ENCODE measurements around the gene NOTCH1.

NOTCH1 gene

GRCh38 chr9:136482046-136482792 is 63.6 kb downstream of the NOTCH1 start:
- no peak for DNase-seq

- no peak for DNase-seq
Measured at GRCh38 chr9:136481558-136481957, 64.3 kb downstream of the NOTCH1 start.

GRCh38 chr9:136476369-136477150 is 69.3 kb downstream of the NOTCH1 start:
- DNase-seq, result no peak

GRCh38 chr9:136474974-136475865 is 70.6 kb downstream of the NOTCH1 start:
- DNase-seq, result no peak

- DNase-seq, result no peak
Measured at GRCh38 chr9:136474021-136474640, 71.7 kb downstream of the NOTCH1 start.

- DNase-seq, result no peak
Measured at GRCh38 chr9:136473354-136473721, 72.5 kb downstream of the NOTCH1 start.

- no peak for DNase-seq
Measured at GRCh38 chr9:136472640-136473353, 73.1 kb downstream of the NOTCH1 start.

GRCh38 chr9:136471802-136472487 is 73.9 kb downstream of the NOTCH1 start:
- DNase-seq, result no peak

- DNase-seq, result no peak
Measured at GRCh38 chr9:136470792-136471469, 74.9 kb downstream of the NOTCH1 start.

GRCh38 chr9:136470356-136470755 is 75.5 kb downstream of the NOTCH1 start:
- no peak for DNase-seq

GRCh38 chr9:136467766-136468165 is 78.1 kb downstream of the NOTCH1 start:
- DNase-seq, result no peak

- no peak for DNase-seq
Measured at GRCh38 chr9:136466155-136466541, 79.7 kb downstream of the NOTCH1 start.

GRCh38 chr9:136465500-136466154 is 80.2 kb downstream of the NOTCH1 start:
- no peak for DNase-seq

GRCh38 chr9:136464241-136464640 is 81.6 kb downstream of the NOTCH1 start:
- no peak for DNase-seq

- DNase-seq, result no peak
Measured at GRCh38 chr9:136463578-136463977, 82.3 kb downstream of the NOTCH1 start.

GRCh38 chr9:136462664-136463063 is 83.2 kb downstream of the NOTCH1 start:
- no peak for DNase-seq

- DNase-seq, result no peak
Measured at GRCh38 chr9:136460772-136461325, 85.0 kb downstream of the NOTCH1 start.

- no peak for DNase-seq
Measured at GRCh38 chr9:136459425-136459824, 86.4 kb downstream of the NOTCH1 start.

- no peak for DNase-seq
Measured at GRCh38 chr9:136457326-136457725, 88.5 kb downstream of the NOTCH1 start.

- no peak for DNase-seq
Measured at GRCh38 chr9:136456258-136456657, 89.6 kb downstream of the NOTCH1 start.

Measured in SHP77 (cell line).